ENCODE measurements around the gene CRAT.

- no peak for TF ChIP-seq CTCF (conservative IDR thresholded peaks at IDR 0.05; ENCODE audit: low read length)
- no peak for TF ChIP-seq EZH2phosphoT487 (IDR thresholded peaks at IDR 0.05; ENCODE audit: borderline replicate concordance, low read depth, low read length)
Measured at GRCh38 chr9:129075996-129076639, 34.5 kb downstream of the CRAT start.

Measured in OCI-LY7 (cell line).